ENCODE data around the gene DDX41.
A peak's percentile ranks its signal among the peaks of the same experiment; 100 is the strongest.
"Not testable (repeated sequence)": the region's sequence is repeated elsewhere in the genome, so short reads cannot be mapped to it uniquely, and the experiment has no call there.

Gene DDX41

GRCh38 chr5:177497292-177498012 lies 19.3 kb downstream of the DDX41 start, which contains the start of gene PDLIM7:
TSS of gene PDLIM7 (minus strand) at chr5:177497604. CDS start at chr5:177496512, 1,092 bp downstream.
- DNase-seq (ENCODE audit: low read depth), result peak; percentile 97

- peak; percentile 86 for DNase-seq (ENCODE audit: low read depth)
Measured at GRCh38 chr5:177496727-177497291, 20.0 kb downstream of the DDX41 start.

GRCh38 chr5:177496070-177496726 lies 20.6 kb downstream of the DDX41 start:
- peak; percentile 37 for DNase-seq (ENCODE audit: low read depth)

GRCh38 chr5:177495243-177496060 lies 21.3 kb downstream of the DDX41 start:
- DNase-seq (ENCODE audit: low read depth), result peak; percentile 85

GRCh38 chr5:177494346-177495195 lies 22.2 kb downstream of the DDX41 start:
- DNase-seq (ENCODE audit: low read depth), result peak; percentile 40

- no peak for DNase-seq (ENCODE audit: low read depth)
Measured at GRCh38 chr5:177493795-177494345, 22.9 kb downstream of the DDX41 start.

GRCh38 chr5:177492841-177493240 lies 23.9 kb downstream of the DDX41 start:
- DNase-seq (ENCODE audit: low read depth), result no peak

- DNase-seq (ENCODE audit: low read depth), result no peak
Measured at GRCh38 chr5:177491983-177492746, 24.6 kb downstream of the DDX41 start.

- DNase-seq (ENCODE audit: low read depth), result no peak
Measured at GRCh38 chr5:177491429-177491945, 25.3 kb downstream of the DDX41 start.

GRCh38 chr5:177490992-177491391 lies 25.8 kb downstream of the DDX41 start:
- no peak for DNase-seq (ENCODE audit: low read depth)

GRCh38 chr5:177490311-177490991 lies 26.3 kb downstream of the DDX41 start:
- no peak for DNase-seq (ENCODE audit: low read depth)

- no peak for DNase-seq (ENCODE audit: low read depth)
Measured at GRCh38 chr5:177489119-177489716, 27.5 kb downstream of the DDX41 start.

GRCh38 chr5:177487975-177488374 lies 28.8 kb downstream of the DDX41 start:
- no peak for DNase-seq (ENCODE audit: low read depth)

- DNase-seq (ENCODE audit: low read depth), result no peak
Measured at GRCh38 chr5:177487144-177487543, 29.6 kb downstream of the DDX41 start.

- DNase-seq (ENCODE audit: low read depth), result no peak
Measured at GRCh38 chr5:177486256-177486655, 30.5 kb downstream of the DDX41 start.

- not testable (repeated sequence) for DNase-seq (ENCODE audit: low read depth)
Measured at GRCh38 chr5:177485753-177486152, 31.0 kb downstream of the DDX41 start.

- no peak for DNase-seq (ENCODE audit: low read depth)
Measured at GRCh38 chr5:177484902-177485549, 31.7 kb downstream of the DDX41 start.

All from fibroblast of gingiva (primary cell).